ENCODE results near the gene LRRC56. TPM values are rescaled to one million over a fixed set of nuclear protein-coding genes. Genes with fewer than 3 reads are reported as not detected.

LRRC56 gene
- polyA plus RNA-seq, 3 donors = 0.09 to 0.68 TPM; not detected in 1

- Mint-ChIP-seq H3K27ac (peak overlapping the region in 1 of 7 donors; percentile 21), H3K27me3 (ENCODE audit: low read depth in 3 of 3) (peaks cover 16 to 49% (median 46%) of the 10 kb centered on the region in 3 donors), H3K4me3 (peak overlapping the region; percentile 66 to 85), H3K4me1 (peaks cover 8% of the 10 kb centered on the region), H3K9me3 (peaks cover 0 to 13% (median 0%) of the 10 kb centered on the region in 7 donors), H3K36me3 (peaks cover 5 to 12% of the 10 kb centered on the region in 2 donors)
- Histone ChIP-seq H3K9me3 (replicated peaks in 1 of 2; ENCODE audit: control insufficient read depth in 1 of 2, insufficient read depth in 1 of 2, low read length in 2 of 2) (no peaks in the 10 kb centered on the region), H2AFZ (ENCODE audit: insufficient read depth, low read depth, low read length, poor library complexity, severe bottlenecking) (peak overlapping the region; percentile 67), H3K27me3 (ENCODE audit: control insufficient read depth in 2 of 2, insufficient read depth in 2 of 2, low read length in 2 of 2) (peaks cover 0 to 30% of the 10 kb centered on the region in 2 donors), H4K20me1 (ENCODE audit: insufficient read depth, low read length) (peaks cover 8% of the 10 kb centered on the region), H3K27ac (ENCODE audit: low read depth in 1 of 2, low read length in 2 of 2) (no peak overlapping the region), H3K4me3 (replicated peaks in 1 of 3; ENCODE audit: low read depth in 2 of 3, low read length in 3 of 3) (peak overlapping the region in 1 of 3 experiments; percentile 73), H3K4me1 (ENCODE audit: control insufficient read depth in 1 of 2, insufficient read depth in 2 of 2, low read length in 2 of 2) (peaks cover 9 to 19% of the 10 kb centered on the region in 2 donors), H3K79me2 (ENCODE audit: insufficient read depth, low read length) (no peaks in the 10 kb centered on the region), H3K9ac (ENCODE audit: insufficient read depth, low read length, poor library complexity, severe bottlenecking) (no peak overlapping the region), H3K4me2 (replicated peaks; ENCODE audit: extremely low read depth, low read length, poor library complexity, severe bottlenecking) (peak overlapping the region; percentile 89), H3K36me3 (replicated peaks in 1 of 2; ENCODE audit: control insufficient read depth in 1 of 2, insufficient read depth in 2 of 2, low read length in 2 of 2) (peaks cover 0 to 11% of the 10 kb centered on the region in 2 donors)
- TF ChIP-seq CTCF (IDR thresholded peaks at IDR 0.05) = no peak
- no peak for DNase-seq
- WGBS (ENCODE audit: insufficient coverage) = 31% methylated on average over 40 of the region's 41 CpGs
- intact Hi-C loops (cut with micrococcal nuclease) = no loop called here
These were observed 30.4 kb downstream of the LRRC56 start for GRCh38 chr11:567629-568292.

GRCh38 chr11:568306-569157 is 31.2 kb downstream of the LRRC56 start:
- Mint-ChIP-seq H3K27ac (no peak overlapping the region), H3K4me3 (peak overlapping the region; percentile 79 to 85), H3K4me1 (peaks cover 8% of the 10 kb centered on the region), H3K9me3 (peaks cover 0 to 13% (median 0%) of the 10 kb centered on the region in 7 donors), H3K36me3 (peaks cover 4 to 10% of the 10 kb centered on the region in 2 donors), H3K27me3 (ENCODE audit: low read depth in 3 of 3) (peaks cover 24 to 56% (median 50%) of the 10 kb centered on the region in 3 donors)
- H3K4me3 ChIP-seq (replicated peaks in 1 of 3; ENCODE audit: low read depth in 2 of 3, low read length in 3 of 3) = peak overlapping the region; percentile 25 to 73 (median 31)
- H3K9me3 ChIP-seq (replicated peaks in 1 of 2; ENCODE audit: control insufficient read depth in 1 of 2, insufficient read depth in 1 of 2, low read length in 2 of 2) = no peaks in the 10 kb centered on the region
- H3K79me2 ChIP-seq (ENCODE audit: insufficient read depth, low read length) = no peaks in the 10 kb centered on the region
- intact Hi-C loops (cut with micrococcal nuclease) = no loop called here
- under 1% methylated on average over 123 of the region's 123 CpGs for WGBS (ENCODE audit: insufficient coverage)
- no peak for TF ChIP-seq CTCF (IDR thresholded peaks at IDR 0.05)
- H4K20me1 ChIP-seq (ENCODE audit: insufficient read depth, low read length) = peaks cover 5% of the 10 kb centered on the region
- DNase-seq = peak; percentile 78 to 88 (median 88)
- H3K27me3 ChIP-seq (ENCODE audit: control insufficient read depth in 2 of 2, insufficient read depth in 2 of 2, low read length in 2 of 2) = peaks cover 0 to 35% of the 10 kb centered on the region in 2 donors
- peak overlapping the region; percentile 89 for H3K4me2 ChIP-seq (replicated peaks; ENCODE audit: extremely low read depth, low read length, poor library complexity, severe bottlenecking)
- peak overlapping the region; percentile 46 for H3K9ac ChIP-seq (ENCODE audit: insufficient read depth, low read length, poor library complexity, severe bottlenecking)
- peaks cover 9 to 19% of the 10 kb centered on the region in 2 donors for H3K4me1 ChIP-seq (ENCODE audit: control insufficient read depth in 1 of 2, insufficient read depth in 2 of 2, low read length in 2 of 2)
- H3K27ac ChIP-seq (ENCODE audit: low read depth in 1 of 2, low read length in 2 of 2) = no peak overlapping the region
- peak overlapping the region; percentile 79 for H2AFZ ChIP-seq (ENCODE audit: insufficient read depth, low read depth, low read length, poor library complexity, severe bottlenecking)
- H3K36me3 ChIP-seq (replicated peaks in 1 of 2; ENCODE audit: control insufficient read depth in 1 of 2, insufficient read depth in 2 of 2, low read length in 2 of 2) = peaks cover 0 to 6% of the 10 kb centered on the region in 2 donors
